Measurements from ENCODE around the gene SRF.

SRF gene

GRCh38 chr6:43216200-43216599 lies 45.1 kb downstream of the SRF start:
- no peak for DNase-seq (ENCODE audit: low read depth in 2 of 2)

GRCh38 chr6:43217351-43217750 lies 46.3 kb downstream of the SRF start:
- DNase-seq (ENCODE audit: low read depth in 2 of 2): no peak

DNA sequence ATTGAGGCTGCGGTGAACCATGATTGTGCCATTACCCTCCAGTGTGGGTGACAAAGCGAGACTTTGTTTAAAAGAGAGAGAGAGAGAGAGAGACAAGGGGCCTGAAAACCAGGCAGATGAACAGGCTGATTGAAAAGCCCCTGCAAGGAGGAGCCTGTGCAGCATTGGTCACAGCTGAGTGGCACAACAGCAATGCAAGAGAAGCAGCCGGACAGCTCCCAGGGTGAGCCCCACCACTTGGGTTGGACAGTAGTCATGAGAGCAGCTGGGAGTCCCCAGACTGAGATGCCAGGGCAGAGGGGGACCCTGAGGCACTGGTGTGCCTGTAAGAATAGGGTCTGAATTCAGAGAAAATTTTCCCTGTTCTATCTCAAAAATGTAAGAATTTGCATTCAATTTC lies 48.0 kb downstream of the SRF start:
- DNase-seq (ENCODE audit: low read depth in 2 of 2): no peak

DNA sequence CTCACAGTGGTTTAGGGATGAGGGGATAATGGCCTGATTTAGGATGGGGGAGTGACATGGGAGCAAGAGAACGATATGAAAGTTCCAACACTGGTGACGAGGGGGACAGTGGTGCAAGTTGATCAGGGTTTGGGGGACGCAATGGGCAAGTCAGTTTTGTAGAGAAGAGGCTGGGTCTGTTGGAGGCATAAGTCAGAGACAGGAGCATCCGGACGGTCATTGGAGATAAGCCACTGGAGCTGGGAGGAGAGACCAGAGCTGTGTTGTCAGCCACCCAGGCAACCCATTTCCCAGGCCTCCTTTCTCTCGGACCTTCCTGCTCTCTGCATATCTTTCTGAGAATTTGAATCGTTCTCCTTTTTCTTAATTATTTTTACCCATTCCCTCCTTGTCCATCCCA lies 48.7 kb downstream of the SRF start:
- no peak for DNase-seq (ENCODE audit: low read depth in 2 of 2)

DNA sequence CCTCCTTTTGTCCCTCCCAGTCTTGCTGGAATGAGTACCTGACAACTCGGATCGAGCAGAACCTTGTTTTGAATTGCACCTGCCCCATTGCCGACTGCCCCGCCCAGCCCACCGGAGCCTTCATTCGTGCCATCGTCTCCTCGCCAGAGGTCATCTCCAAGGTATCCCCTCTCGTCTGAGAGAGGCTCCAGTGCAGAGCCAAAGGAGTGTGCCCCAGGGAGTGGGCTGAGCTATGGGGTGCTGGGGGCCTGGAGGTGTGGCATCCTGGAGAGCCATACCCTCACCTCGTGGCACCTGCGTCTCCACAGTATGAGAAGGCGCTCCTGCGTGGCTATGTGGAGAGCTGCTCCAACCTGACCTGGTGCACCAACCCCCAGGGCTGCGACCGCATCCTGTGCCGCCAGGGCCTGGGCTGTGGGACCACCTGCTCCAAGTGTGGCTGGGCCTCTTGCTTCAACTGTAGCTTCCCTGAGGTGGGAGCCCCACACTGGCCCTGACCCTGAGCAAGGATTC lies 49.4 kb downstream of the SRF start:
- DNase-seq (ENCODE audit: low read depth in 2 of 2): no peak

- DNase-seq (ENCODE audit: low read depth in 2 of 2): no peak
Measured at GRCh38 chr6:43221046-43221972, 50.2 kb downstream of the SRF start.

- no peak for DNase-seq (ENCODE audit: low read depth in 2 of 2)
Measured at GRCh38 chr6:43222418-43223059, 51.5 kb downstream of the SRF start.

DNA sequence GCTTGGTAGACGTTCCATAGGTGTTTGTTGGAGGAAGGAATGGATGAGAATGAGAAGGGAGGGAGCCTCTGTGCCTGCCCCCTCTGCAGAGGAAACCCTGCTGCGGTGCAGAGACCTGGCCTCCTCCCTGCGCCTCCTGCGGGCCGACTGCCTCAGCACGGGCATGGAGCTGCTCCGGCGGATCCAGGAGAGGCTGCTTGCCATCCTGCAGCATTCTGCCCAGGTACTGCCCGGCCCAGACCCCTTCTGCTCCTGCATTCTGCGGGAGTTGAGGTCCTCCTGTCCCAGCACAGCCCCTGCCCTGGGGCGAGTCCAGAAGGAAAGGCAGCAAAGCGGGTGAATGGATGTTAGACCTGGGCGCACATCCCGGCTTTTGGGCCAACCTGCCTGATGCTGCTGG lies 52.1 kb downstream of the SRF start:
- DNase-seq (ENCODE audit: low read depth in 2 of 2): no peak

GRCh38 chr6:43226192-43226851 lies 55.3 kb downstream of the SRF start:
- no peak for DNase-seq (ENCODE audit: low read depth in 2 of 2)

GRCh38 chr6:43228951-43229802 lies 58.1 kb downstream of the SRF start, which contains the start of gene DNPH1:
TSS of gene DNPH1 (minus strand) at chr6:43229481. CDS start at chr6:43229456, 25 bp downstream.
- peak; percentile 68 to 74 for DNase-seq (ENCODE audit: low read depth in 2 of 2)

GRCh38 chr6:43229803-43230620 lies 58.9 kb downstream of the SRF start:
- DNase-seq (ENCODE audit: low read depth in 2 of 2): no peak

- DNase-seq (ENCODE audit: low read depth in 2 of 2): no peak
Measured at GRCh38 chr6:43231053-43231452, 60.0 kb downstream of the SRF start.

Measured in stimulated activated CD4-positive, alpha-beta T cell treated with anti-CD3 and anti-CD28 coated beads, Interleukin-4, amount 100 ng/mL, for 48 hours (primary cell).